PFSK-1 (cell line): ENCODE measurements around the gene GRIP1.

Experiments
- FOXP2 ChIP-seq: optimal IDR thresholded peaks from 2 replicates; pipeline ENCODE3; 2011; ENCODE audit warnings: borderline replicate concordance, control low read depth, inconsistent platforms; ENCODE audit not compliant: insufficient read depth; ENCODE audit errors: extremely low read length, extremely low read depth
- POLR2AphosphoS5 ChIP-seq: IDR thresholded peaks from 2 replicates; pipeline ENCODE4 v1.6.1; 2012; ENCODE audit warnings: low read depth, mild to moderate bottlenecking, control low read depth, low read length, moderate library complexity
- SIN3A ChIP-seq: IDR thresholded peaks from 2 replicates; pipeline ENCODE4 v1.6.1; 2012; ENCODE audit warnings: mild to moderate bottlenecking, low read length, moderate library complexity, borderline replicate concordance; ENCODE audit not compliant: insufficient read depth
- TAF1 ChIP-seq: IDR thresholded peaks from 2 replicates; pipeline ENCODE4 v1.6.1; 2012; ENCODE audit warnings: low read length, control low read depth, borderline replicate concordance; ENCODE audit not compliant: insufficient read depth
- TF ChIP-seq, protein P1 (sequence below), 2 experiments: IDR thresholded peaks; 2 replicates each; pipeline versions ENCODE4 v1.6.1 to v1.8.0; 2011 to 2012; ENCODE audit warnings: low read depth in 2 of 2, low read length in 2 of 2, control low read depth in 1 of 2, inconsistent platforms in 1 of 2, mild to moderate bottlenecking in 1 of 2, moderate library complexity in 1 of 2; ENCODE audit not compliant: insufficient read depth in 1 of 2

GRIP1 gene

DNA sequence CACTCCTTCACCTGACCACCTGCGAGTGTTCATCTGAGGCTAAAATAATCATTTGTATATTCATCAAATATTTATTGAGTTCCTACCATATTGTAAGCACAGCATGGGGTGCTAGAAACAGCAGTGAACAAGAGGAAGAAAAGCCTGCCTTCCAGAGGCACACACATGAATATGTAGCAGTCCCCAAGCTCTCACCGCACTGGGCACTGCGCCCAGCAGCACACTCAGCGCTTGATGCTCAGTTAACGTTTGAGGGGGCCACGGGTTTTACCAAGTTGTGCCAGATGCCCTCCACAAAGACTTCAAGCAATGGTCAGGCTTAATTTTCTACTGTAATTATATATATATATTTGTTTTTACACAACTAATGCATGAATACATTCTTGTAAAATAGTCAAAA lies 324.6 kb downstream of the GRIP1 start:
- no peak for TF ChIP-seq TAF1
- TF ChIP-seq, protein P1, sequence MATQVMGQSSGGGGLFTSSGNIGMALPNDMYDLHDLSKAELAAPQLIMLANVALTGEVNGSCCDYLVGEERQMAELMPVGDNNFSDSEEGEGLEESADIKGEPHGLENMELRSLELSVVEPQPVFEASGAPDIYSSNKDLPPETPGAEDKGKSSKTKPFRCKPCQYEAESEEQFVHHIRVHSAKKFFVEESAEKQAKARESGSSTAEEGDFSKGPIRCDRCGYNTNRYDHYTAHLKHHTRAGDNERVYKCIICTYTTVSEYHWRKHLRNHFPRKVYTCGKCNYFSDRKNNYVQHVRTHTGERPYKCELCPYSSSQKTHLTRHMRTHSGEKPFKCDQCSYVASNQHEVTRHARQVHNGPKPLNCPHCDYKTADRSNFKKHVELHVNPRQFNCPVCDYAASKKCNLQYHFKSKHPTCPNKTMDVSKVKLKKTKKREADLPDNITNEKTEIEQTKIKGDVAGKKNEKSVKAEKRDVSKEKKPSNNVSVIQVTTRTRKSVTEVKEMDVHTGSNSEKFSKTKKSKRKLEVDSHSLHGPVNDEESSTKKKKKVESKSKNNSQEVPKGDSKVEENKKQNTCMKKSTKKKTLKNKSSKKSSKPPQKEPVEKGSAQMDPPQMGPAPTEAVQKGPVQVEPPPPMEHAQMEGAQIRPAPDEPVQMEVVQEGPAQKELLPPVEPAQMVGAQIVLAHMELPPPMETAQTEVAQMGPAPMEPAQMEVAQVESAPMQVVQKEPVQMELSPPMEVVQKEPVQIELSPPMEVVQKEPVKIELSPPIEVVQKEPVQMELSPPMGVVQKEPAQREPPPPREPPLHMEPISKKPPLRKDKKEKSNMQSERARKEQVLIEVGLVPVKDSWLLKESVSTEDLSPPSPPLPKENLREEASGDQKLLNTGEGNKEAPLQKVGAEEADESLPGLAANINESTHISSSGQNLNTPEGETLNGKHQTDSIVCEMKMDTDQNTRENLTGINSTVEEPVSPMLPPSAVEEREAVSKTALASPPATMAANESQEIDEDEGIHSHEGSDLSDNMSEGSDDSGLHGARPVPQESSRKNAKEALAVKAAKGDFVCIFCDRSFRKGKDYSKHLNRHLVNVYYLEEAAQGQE (IDR thresholded peaks at IDR 0.05; ENCODE audit: insufficient read depth in 1 of 2, low read depth in 2 of 2, low read length in 2 of 2): no peak

DNA sequence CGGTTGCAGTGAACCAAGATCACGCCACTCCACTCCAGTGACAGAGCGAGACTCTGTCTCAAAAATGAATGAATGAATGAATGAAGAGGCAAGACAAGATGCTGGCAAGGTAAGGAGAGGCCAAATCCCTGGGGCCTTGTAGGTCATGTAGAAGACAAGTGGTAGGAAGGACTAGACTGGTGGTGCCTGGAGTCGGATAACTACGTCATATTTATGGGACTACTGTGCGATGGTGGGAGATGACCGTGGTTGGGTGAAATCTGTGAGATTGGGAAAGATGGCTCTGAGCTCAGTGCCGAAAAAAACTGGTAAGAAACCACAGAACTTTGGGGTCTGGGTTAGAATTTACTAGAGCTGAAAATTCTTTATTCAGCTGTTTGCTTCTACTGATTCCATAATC lies 326.0 kb downstream of the GRIP1 start:
- TF ChIP-seq SIN3A (no peak), POLR2AphosphoS5 (no peak), TAF1 (no peak), FOXP2 (no peak)
- TF ChIP-seq, protein P1 (IDR thresholded peaks at IDR 0.05; ENCODE audit: insufficient read depth in 1 of 2, low read depth in 2 of 2, low read length in 2 of 2): no peak

DNA sequence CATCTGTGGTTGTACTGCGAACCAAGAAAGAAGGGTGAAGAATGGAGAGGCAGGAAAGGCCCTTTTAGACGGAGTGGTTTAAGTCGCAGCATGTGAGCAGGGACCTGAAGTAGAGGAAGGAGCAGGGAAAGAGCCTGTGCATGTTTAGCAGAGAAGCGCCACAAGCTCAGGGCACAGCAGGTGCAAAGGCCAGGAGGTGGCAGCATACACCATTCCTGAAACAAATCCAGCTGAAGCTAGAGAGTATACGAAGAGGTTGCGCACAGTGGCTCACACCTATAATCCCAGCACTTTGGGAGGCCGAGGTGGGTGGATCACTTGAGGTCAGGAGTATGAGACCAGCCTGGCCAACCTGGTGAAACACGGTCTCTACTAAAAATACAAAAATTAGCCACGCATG lies 326.7 kb downstream of the GRIP1 start:
- TF ChIP-seq SIN3A (no peak), TAF1 (no peak), FOXP2 (no peak), POLR2AphosphoS5 (no peak)
- TF ChIP-seq, protein P1 (IDR thresholded peaks at IDR 0.05; ENCODE audit: insufficient read depth in 1 of 2, low read depth in 2 of 2, low read length in 2 of 2): no peak

DNA sequence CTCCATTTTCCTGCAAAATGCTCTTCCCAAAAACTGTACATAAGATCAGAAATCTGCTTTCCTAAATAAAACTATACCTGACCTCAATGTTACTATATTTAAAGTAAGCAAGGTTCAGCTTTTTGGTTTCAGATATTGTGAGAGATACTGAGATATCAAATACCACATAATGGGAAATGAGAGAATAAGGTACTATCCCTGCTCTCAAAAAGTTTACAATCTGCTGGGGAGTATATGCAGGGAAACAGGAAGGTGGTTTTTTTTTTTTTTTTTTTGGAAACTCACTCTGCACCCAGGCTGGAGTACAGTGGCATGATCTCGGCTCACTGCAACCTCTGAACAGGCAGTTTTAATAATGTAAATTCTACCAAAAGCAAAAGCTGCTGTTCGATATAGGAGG lies 327.6 kb downstream of the GRIP1 start:
- TF ChIP-seq FOXP2: no peak
- TF ChIP-seq TAF1: no peak
- no peak for TF ChIP-seq POLR2AphosphoS5
- TF ChIP-seq, protein P1 (IDR thresholded peaks at IDR 0.05; ENCODE audit: insufficient read depth in 1 of 2, low read depth in 2 of 2, low read length in 2 of 2): no peak

DNA sequence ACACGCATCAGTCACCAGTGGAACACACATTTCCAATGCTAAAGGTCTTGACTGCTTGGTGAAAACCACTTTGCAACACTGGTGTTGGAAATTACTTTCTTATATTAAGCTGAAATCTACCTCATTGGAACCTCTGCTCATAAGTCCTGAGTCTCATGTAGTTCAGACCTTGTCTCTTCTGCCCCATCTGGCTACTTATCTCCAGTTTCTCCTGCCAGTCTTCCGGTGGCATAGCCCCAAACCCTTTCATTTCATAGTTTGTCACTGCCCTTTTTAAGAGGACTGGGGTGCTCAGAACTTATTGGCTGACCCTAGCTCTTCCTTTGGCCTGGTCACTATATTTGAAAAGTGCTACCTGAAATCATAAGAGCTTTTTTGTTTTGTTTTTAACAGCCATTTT lies 332.9 kb downstream of the GRIP1 start:
- TF ChIP-seq, protein P1 (IDR thresholded peaks at IDR 0.05; ENCODE audit: insufficient read depth in 1 of 2, low read depth in 2 of 2, low read length in 2 of 2): no peak
- TF ChIP-seq POLR2AphosphoS5 (no peak), FOXP2 (no peak), TAF1 (no peak), SIN3A (no peak)
